WTC11 (cell line): ENCODE data around the gene EIF2AK3. TPM values are rescaled to one million over a fixed set of nuclear protein-coding genes. Genes with fewer than 3 reads are reported as not detected.

ENCODE experiments used
- ATAC-seq: fragments of 200-7000 bp; cut with Tn5 transposase; 2 replicates; pipeline ENCODE4 v1.10.0; 2021; ENCODE audit warnings: mild to moderate bottlenecking, moderate library complexity
- CTCF ChIA-PET: fragments of 300-600 bp; sonication (Branson Sonifier 250); formaldehyde crosslinking; loops from one replicate; lab custom pipeline; 2021; ENCODE audit warnings: antibody characterized with exemption; lab: Charles Lee
- POLR2A ChIA-PET: fragments of 350-600 bp; sonication (Branson Sonifier 250); formaldehyde crosslinking; loops from one replicate; lab custom pipeline; 2021; ENCODE audit warnings: antibody characterized with exemption; lab: Charles Lee
- DNase-seq: peaks from one replicate; pipeline ENCODE4 v3.0.0; 2021; ENCODE audit warnings: low spot score
- H3K27ac Mint-ChIP-seq: 2 replicates; pipeline ENCODE4 v1.8.0; 2021; ENCODE audit warnings: mixed read lengths
- H3K27me3 Mint-ChIP-seq: 2 replicates; pipeline ENCODE4 v1.8.0; 2021; ENCODE audit warnings: low read depth, mild to moderate bottlenecking, moderate library complexity, mixed read lengths
- H3K36me3 Mint-ChIP-seq: 2 replicates; pipeline ENCODE4 v1.8.0; 2021; ENCODE audit warnings: mixed read lengths
- H3K4me1 Mint-ChIP-seq: 2 replicates; pipeline ENCODE4 v1.8.0; 2022; ENCODE audit warnings: mixed read lengths
- H3K4me3 Mint-ChIP-seq: 2 replicates; pipeline ENCODE4 v1.8.0; 2021; ENCODE audit warnings: mild to moderate bottlenecking, moderate library complexity, mixed read lengths
- H3K9me3 Mint-ChIP-seq: 2 replicates; pipeline ENCODE4 v1.8.0; 2021; ENCODE audit warnings: mixed read lengths
- ATF1 ChIP-seq: sonication (generic); formaldehyde crosslinking; IDR thresholded peaks from 2 replicates; pipeline ENCODE4 v1.8.1; 2023; ENCODE audit warnings: mild to moderate bottlenecking, moderate library complexity, missing genetic modification reagents
- CBFB ChIP-seq: sonication (generic); formaldehyde crosslinking; IDR thresholded peaks from 2 replicates; pipeline ENCODE4 v1.8.1; 2022; ENCODE audit warnings: mild to moderate bottlenecking, low read depth, missing genetic modification reagents
- CDX4 ChIP-seq: fragments of 250-450 bp; sonication (Bioruptor Pico); IDR thresholded peaks from 2 replicates; pipeline ENCODE4 v1.9.0; 2021; ENCODE audit warnings: moderate library complexity, mild to moderate bottlenecking, inconsistent platforms, borderline replicate concordance
- EMX1 ChIP-seq: fragments of 250-450 bp; sonication (Bioruptor Pico); IDR thresholded peaks from 2 replicates; pipeline ENCODE4 v1.8.0; 2021; ENCODE audit warnings: mild to moderate bottlenecking
- FOXK1 ChIP-seq: sonication (generic); formaldehyde crosslinking; IDR thresholded peaks from 2 replicates; pipeline ENCODE4 v1.8.0; 2022; ENCODE audit warnings: mild to moderate bottlenecking, moderate library complexity, missing genetic modification reagents
- FOXP1 ChIP-seq: sonication (generic); formaldehyde crosslinking; IDR thresholded peaks from 2 replicates; pipeline ENCODE4 v1.8.0; 2022; ENCODE audit warnings: missing genetic modification reagents, mild to moderate bottlenecking, moderate library complexity, borderline replicate concordance
- HMGA2 ChIP-seq: fragments of 250-450 bp; sonication (Bioruptor Pico); IDR thresholded peaks from 2 replicates; pipeline ENCODE4 v1.4.0; 2021; ENCODE audit warnings: mild to moderate bottlenecking, moderate library complexity
- JAZF1 ChIP-seq: fragments of 250-450 bp; sonication (Bioruptor Pico); IDR thresholded peaks from 2 replicates; pipeline ENCODE4 v1.9.0; 2021; ENCODE audit warnings: moderate library complexity, mild to moderate bottlenecking, inconsistent platforms
- MYBL2 ChIP-seq: sonication (generic); formaldehyde crosslinking; IDR thresholded peaks from 2 replicates; pipeline ENCODE4 v1.8.1; 2023; ENCODE audit warnings: mild to moderate bottlenecking, moderate library complexity, missing genetic modification reagents
- OVOL2 ChIP-seq: fragments of 250-450 bp; sonication (Bioruptor Pico); IDR thresholded peaks from 2 replicates; pipeline ENCODE4 v1.9.0; 2021; ENCODE audit warnings: mild to moderate bottlenecking, borderline replicate concordance
- PRDM15 ChIP-seq: sonication (generic); formaldehyde crosslinking; IDR thresholded peaks from 2 replicates; pipeline ENCODE4 v1.8.0; 2022; ENCODE audit warnings: missing genetic modification reagents
- TEAD1 ChIP-seq: sonication (generic); formaldehyde crosslinking; IDR thresholded peaks from 2 replicates; pipeline ENCODE4 v1.8.0; 2022; ENCODE audit warnings: mild to moderate bottlenecking, missing genetic modification reagents
- USF1 ChIP-seq: sonication (generic); formaldehyde crosslinking; IDR thresholded peaks from 2 replicates; pipeline ENCODE4 v1.8.0; 2022; ENCODE audit warnings: mild to moderate bottlenecking, missing genetic modification reagents
- ZNF317 ChIP-seq: sonication (generic); formaldehyde crosslinking; IDR thresholded peaks from 2 replicates; pipeline ENCODE4 v1.8.1; 2023; ENCODE audit warnings: low read depth, mild to moderate bottlenecking, moderate library complexity, missing genetic modification reagents, borderline replicate concordance
- ZNF396 ChIP-seq: fragments of 250-450 bp; sonication (Bioruptor Pico); IDR thresholded peaks from 2 replicates; pipeline ENCODE4 v1.8.0; 2021; ENCODE audit warnings: mild to moderate bottlenecking, moderate library complexity, borderline replicate concordance
- ZNF423 ChIP-seq: fragments of 250-450 bp; sonication (Bioruptor Pico); IDR thresholded peaks from 2 replicates; pipeline ENCODE4 v2.1.2; 2022; ENCODE audit warnings: mild to moderate bottlenecking, moderate library complexity
- ZNF671 ChIP-seq: fragments of 250-450 bp; sonication (Bioruptor Pico); IDR thresholded peaks from 2 replicates; pipeline ENCODE4 v1.8.0; 2021; ENCODE audit warnings: mild to moderate bottlenecking
- total RNA-seq: library from RNA; stranded (reverse); gene quantifications from 3 replicates; pipeline ENCODE4 v1.2.3, GENCODE V29; 2021
- TF ChIP-seq, protein P1 (sequence below): sonication (generic); formaldehyde crosslinking; IDR thresholded peaks from 2 replicates; pipeline ENCODE4 v1.8.1; 2023; ENCODE audit warnings: mild to moderate bottlenecking, missing genetic modification reagents, moderate library complexity
- TF ChIP-seq, protein P2 (sequence below): sonication (generic); formaldehyde crosslinking; IDR thresholded peaks from 2 replicates; pipeline ENCODE4 v1.8.0; 2023; ENCODE audit warnings: missing genetic modification reagents
- TF ChIP-seq, protein P3 (sequence below): sonication (generic); formaldehyde crosslinking; IDR thresholded peaks from 2 replicates; pipeline ENCODE4 v1.8.1; 2022; ENCODE audit warnings: low read depth, mild to moderate bottlenecking, moderate library complexity, missing genetic modification reagents, borderline replicate concordance

EIF2AK3 gene
- total RNA-seq, 1 experiment from 2014 or later: 20.8 TPM

- peaks cover 21% of the 10 kb centered on the region for H3K4me1 Mint-ChIP-seq
- ATAC-seq: peak; percentile 78
- DNase-seq: no peak
- peak overlapping the region; percentile 9; the same call in 1 of the 2 replicates for H3K4me3 Mint-ChIP-seq
- H3K36me3 Mint-ChIP-seq: peaks cover 3% of the 10 kb centered on the region; the same call in 1 of the 2 replicates
- peak overlapping the region; percentile 98 for H3K27ac Mint-ChIP-seq
- ChIA-PET POLR2A (interaction anchor here (0.7 to 1.2 kb wide), 3 partner anchors 18 to 33 kb away, joined by 3 to 5 read pairs (median 3); no protein-coding TSS in a partner anchor), CTCF (interaction anchor here (0.6 to 4.1 kb wide), 8 partner anchors 8 to 595 kb away, joined by 3 to 30 read pairs (median 4); no protein-coding TSS in a partner anchor)
- no peaks in the 10 kb centered on the region for H3K27me3 Mint-ChIP-seq
- peaks cover 13% of the 10 kb centered on the region for H3K9me3 Mint-ChIP-seq
- TF ChIP-seq PRDM15 (CRISPR knock-in tag): no peak
- TF ChIP-seq FOXK1 (CRISPR knock-in tag): no peak
- TF ChIP-seq ZNF671: no peak
- TF ChIP-seq ZNF317 (CRISPR knock-in tag): 0 out of 2 replicates have a peak, but pooled peaks have one; percentile 27
- TF ChIP-seq CDX4 (CRISPR knock-in tag): no peak
- TF ChIP-seq JAZF1: no peak
- no peak for TF ChIP-seq EMX1 (CRISPR knock-in tag)
- no peak for TF ChIP-seq CBFB (CRISPR knock-in tag)
Observed at GRCh38 chr2:88659538-88659915, 32.3 kb upstream of the EIF2AK3 start.

GRCh38 chr2:88658881-88659537, 31.7 kb upstream of the EIF2AK3 start:
- Mint-ChIP-seq H3K4me3 (peak overlapping the region; percentile 9; the same call in 1 of the 2 replicates), H3K4me1 (peaks cover 21% of the 10 kb centered on the region), H3K9me3 (peaks cover 12% of the 10 kb centered on the region), H3K36me3 (peaks cover 3% of the 10 kb centered on the region; the same call in 1 of the 2 replicates), H3K27me3 (no peaks in the 10 kb centered on the region), H3K27ac (peak overlapping the region; percentile 98)
- DNase-seq (no peak), ATAC-seq (peak; percentile 83)
- ChIA-PET CTCF (interaction anchor here (0.6 to 4.1 kb wide), 7 partner anchors 9 to 595 kb away, joined by 3 to 30 read pairs (median 4); no protein-coding TSS in a partner anchor), POLR2A (interaction anchor here (0.7 to 1.2 kb wide), 3 partner anchors 18 to 33 kb away, joined by 3 to 5 read pairs (median 3); no protein-coding TSS in a partner anchor)
- TF ChIP-seq TEAD1 (CRISPR knock-in tag) (peak; percentile 40; the same call in 1 of the 2 replicates), USF1 (peak; percentile 42)
- TF ChIP-seq, protein P1, sequence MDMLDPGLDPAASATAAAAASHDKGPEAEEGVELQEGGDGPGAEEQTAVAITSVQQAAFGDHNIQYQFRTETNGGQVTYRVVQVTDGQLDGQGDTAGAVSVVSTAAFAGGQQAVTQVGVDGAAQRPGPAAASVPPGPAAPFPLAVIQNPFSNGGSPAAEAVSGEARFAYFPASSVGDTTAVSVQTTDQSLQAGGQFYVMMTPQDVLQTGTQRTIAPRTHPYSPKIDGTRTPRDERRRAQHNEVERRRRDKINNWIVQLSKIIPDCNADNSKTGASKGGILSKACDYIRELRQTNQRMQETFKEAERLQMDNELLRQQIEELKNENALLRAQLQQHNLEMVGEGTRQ: peak; percentile 50
- TF ChIP-seq, protein P2, sequence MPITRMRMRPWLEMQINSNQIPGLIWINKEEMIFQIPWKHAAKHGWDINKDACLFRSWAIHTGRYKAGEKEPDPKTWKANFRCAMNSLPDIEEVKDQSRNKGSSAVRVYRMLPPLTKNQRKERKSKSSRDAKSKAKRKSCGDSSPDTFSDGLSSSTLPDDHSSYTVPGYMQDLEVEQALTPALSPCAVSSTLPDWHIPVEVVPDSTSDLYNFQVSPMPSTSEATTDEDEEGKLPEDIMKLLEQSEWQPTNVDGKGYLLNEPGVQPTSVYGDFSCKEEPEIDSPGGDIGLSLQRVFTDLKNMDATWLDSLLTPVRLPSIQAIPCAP: no peak

- peak overlapping the region; percentile 53; the same call in 1 of the 2 replicates for H3K27ac Mint-ChIP-seq
- ChIA-PET POLR2A (no interaction called here), CTCF (interaction anchor here (1.3 to 4.1 kb wide), 3 partner anchors 12 to 242 kb away, joined by 4 to 30 read pairs (median 5); no protein-coding TSS in a partner anchor)
- TF ChIP-seq ZNF423 (no peak), ZNF396 (no peak), ATF1 (no peak), FOXP1 (CRISPR knock-in tag) (no peak), OVOL2 (CRISPR knock-in tag) (no peak), HMGA2 (CRISPR knock-in tag) (no peak), MYBL2 (no peak)
- TF ChIP-seq, protein P3, sequence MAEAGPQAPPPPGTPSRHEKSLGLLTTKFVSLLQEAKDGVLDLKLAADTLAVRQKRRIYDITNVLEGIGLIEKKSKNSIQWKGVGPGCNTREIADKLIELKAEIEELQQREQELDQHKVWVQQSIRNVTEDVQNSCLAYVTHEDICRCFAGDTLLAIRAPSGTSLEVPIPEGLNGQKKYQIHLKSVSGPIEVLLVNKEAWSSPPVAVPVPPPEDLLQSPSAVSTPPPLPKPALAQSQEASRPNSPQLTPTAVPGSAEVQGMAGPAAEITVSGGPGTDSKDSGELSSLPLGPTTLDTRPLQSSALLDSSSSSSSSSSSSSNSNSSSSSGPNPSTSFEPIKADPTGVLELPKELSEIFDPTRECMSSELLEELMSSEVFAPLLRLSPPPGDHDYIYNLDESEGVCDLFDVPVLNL (CRISPR knock-in tag): no peak
Observed at GRCh38 chr2:88658326-88658725, 31.1 kb upstream of the EIF2AK3 start.

More at GRCh38 chr2:88658326-88658725, 31.1 kb upstream of the EIF2AK3 start:
- Mint-ChIP-seq H3K9me3 (peaks cover 8% of the 10 kb centered on the region), H3K36me3 (peaks cover 3% of the 10 kb centered on the region; the same call in 1 of the 2 replicates), H3K4me3 (no peak overlapping the region), H3K4me1 (peaks cover 21% of the 10 kb centered on the region), H3K27me3 (no peaks in the 10 kb centered on the region)
- no peak for ATAC-seq
- DNase-seq: no peak
